Measurements from ENCODE around the gene TLX2. TPM values are rescaled to one million over a fixed set of nuclear protein-coding genes. Genes with fewer than 3 reads are reported as not detected.

TLX2 gene
- total and polyA plus RNA-seq, 8 donors, result 0.28 to 0.73 TPM; not detected in 6

GRCh38 chr2:74526649-74527230 is 12.5 kb downstream of the TLX2 start:
- intact Hi-C loops (cut with DNase I; ENCODE audit: low total_unique reads), result no loop called here
- peaks cover 25 to 45% (median 32%) of the 10 kb centered on the region in 4 donors for H3K4me1 ChIP-seq
- no peaks in the 10 kb centered on the region for H3K9me3 ChIP-seq
- peaks cover 23 to 36% (median 29%) of the 10 kb centered on the region in 4 donors for H3K36me3 ChIP-seq
- no peak for DNase-seq
- WGBS, 5 donors, result 96 to 99% (median 98%) methylated on average over 11 of the region's 11 CpGs
- no peak overlapping the region for H3K27ac ChIP-seq
- H3K27me3 ChIP-seq, result no peaks in the 10 kb centered on the region
- H3K4me3 ChIP-seq, result no peak overlapping the region
- TF ChIP-seq POLR2A (IDR thresholded peaks at IDR 0.05) (no peak), EP300 (IDR thresholded peaks at IDR 0.05) (no peak), POLR2AphosphoS5 (IDR thresholded peaks at IDR 0.05) (no peak)
- TF ChIP-seq, protein P1, sequence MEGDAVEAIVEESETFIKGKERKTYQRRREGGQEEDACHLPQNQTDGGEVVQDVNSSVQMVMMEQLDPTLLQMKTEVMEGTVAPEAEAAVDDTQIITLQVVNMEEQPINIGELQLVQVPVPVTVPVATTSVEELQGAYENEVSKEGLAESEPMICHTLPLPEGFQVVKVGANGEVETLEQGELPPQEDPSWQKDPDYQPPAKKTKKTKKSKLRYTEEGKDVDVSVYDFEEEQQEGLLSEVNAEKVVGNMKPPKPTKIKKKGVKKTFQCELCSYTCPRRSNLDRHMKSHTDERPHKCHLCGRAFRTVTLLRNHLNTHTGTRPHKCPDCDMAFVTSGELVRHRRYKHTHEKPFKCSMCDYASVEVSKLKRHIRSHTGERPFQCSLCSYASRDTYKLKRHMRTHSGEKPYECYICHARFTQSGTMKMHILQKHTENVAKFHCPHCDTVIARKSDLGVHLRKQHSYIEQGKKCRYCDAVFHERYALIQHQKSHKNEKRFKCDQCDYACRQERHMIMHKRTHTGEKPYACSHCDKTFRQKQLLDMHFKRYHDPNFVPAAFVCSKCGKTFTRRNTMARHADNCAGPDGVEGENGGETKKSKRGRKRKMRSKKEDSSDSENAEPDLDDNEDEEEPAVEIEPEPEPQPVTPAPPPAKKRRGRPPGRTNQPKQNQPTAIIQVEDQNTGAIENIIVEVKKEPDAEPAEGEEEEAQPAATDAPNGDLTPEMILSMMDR (IDR thresholded peaks at IDR 0.05), result no peak

GRCh38 chr2:74527741-74528140 is 13.5 kb downstream of the TLX2 start:
- peaks cover 23 to 42% (median 34%) of the 10 kb centered on the region in 4 donors for H3K36me3 ChIP-seq
- H3K4me3 ChIP-seq, result no peak overlapping the region
- no peak overlapping the region for H3K27ac ChIP-seq
- intact Hi-C loops (cut with DNase I; ENCODE audit: low total_unique reads), result no loop called here
- TF ChIP-seq, protein P1 (IDR thresholded peaks at IDR 0.05), result no peak
- TF ChIP-seq EP300 (IDR thresholded peaks at IDR 0.05) (no peak), POLR2AphosphoS5 (IDR thresholded peaks at IDR 0.05) (no peak), POLR2A (IDR thresholded peaks at IDR 0.05) (no peak)
- WGBS, 5 donors, result 92 to 97% (median 94%) methylated on average over 9 of the region's 9 CpGs
- no peaks in the 10 kb centered on the region for H3K9me3 ChIP-seq
- no peaks in the 10 kb centered on the region for H3K27me3 ChIP-seq
- peaks cover 25 to 53% (median 35%) of the 10 kb centered on the region in 4 donors for H3K4me1 ChIP-seq
- DNase-seq, result no peak

DNA sequence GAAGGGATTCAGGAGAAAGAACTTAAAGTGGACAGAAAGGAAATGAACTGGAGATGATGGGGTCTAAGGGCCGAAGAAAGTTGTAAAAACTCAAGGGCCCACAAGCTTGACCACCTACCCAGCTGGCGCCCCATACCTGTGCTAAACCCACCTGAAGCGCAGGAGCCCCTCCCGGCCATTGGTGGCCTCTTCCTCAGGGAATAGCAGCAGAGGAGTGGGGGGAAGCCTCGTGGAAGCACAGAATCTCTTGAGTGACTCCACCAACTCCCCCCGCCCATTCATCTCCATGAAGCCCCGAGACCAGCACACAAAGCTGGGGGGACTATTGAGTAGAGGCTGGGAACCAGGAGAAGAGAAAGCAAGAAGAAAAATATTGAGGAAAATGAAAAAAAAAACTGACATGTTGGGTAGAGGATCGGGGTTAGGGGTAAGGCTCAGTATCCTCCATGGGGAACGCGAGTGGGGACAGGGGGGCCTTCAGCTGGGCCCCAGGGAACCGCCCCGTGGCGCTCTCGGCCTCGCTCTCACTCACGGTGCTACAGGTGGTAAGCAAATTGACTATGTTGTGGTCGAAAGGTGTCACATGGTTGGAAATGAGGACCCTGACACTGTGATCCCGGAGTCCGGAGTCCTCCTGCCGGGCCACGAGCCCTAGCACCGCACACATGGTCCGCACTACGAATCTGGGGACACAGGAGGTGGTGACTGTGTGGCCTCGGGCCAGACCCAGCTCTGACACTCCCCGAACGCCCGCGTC is 14.5 kb downstream of the TLX2 start:
- intact Hi-C loops (cut with DNase I; ENCODE audit: low total_unique reads), result no loop called here
- Histone ChIP-seq H3K4me1 (peaks cover 25 to 53% (median 35%) of the 10 kb centered on the region in 4 donors), H3K27ac (peak overlapping the region; percentile 68 to 96 (median 91)), H3K27me3 (no peaks in the 10 kb centered on the region), H3K36me3 (peaks cover 23 to 52% (median 44%) of the 10 kb centered on the region in 4 donors), H3K4me3 (peak overlapping the region; percentile 78 to 94 (median 92)), H3K9me3 (no peaks in the 10 kb centered on the region)
- TF ChIP-seq POLR2AphosphoS5 (IDR thresholded peaks at IDR 0.05), result no peak
- TF ChIP-seq, protein P1 (IDR thresholded peaks at IDR 0.05), result no peak
- TF ChIP-seq POLR2A (IDR thresholded peaks at IDR 0.05), result no peak
- TF ChIP-seq EP300 (IDR thresholded peaks at IDR 0.05), result no peak
- no peak for DNase-seq
- 14 to 17% (median 14%) methylated on average over 24 to 29 of the region's 29 CpGs for WGBS, 5 donors

- H3K4me1 ChIP-seq, result peaks cover 25 to 53% (median 35%) of the 10 kb centered on the region in 4 donors
- peaks cover 23 to 59% (median 47%) of the 10 kb centered on the region in 4 donors for H3K36me3 ChIP-seq
- intact Hi-C loops (cut with DNase I; ENCODE audit: low total_unique reads), result loop anchor here (10.0 kb wide), 1 partner anchor 55 kb away; no protein-coding TSS in a partner anchor
- DNase-seq, result peak; percentile 99 to 100
- no peaks in the 10 kb centered on the region for H3K9me3 ChIP-seq
- H3K27ac ChIP-seq, result peak within 1 kb of the TSS; percentile 68 to 96 (median 91)
- H3K27me3 ChIP-seq, result no peaks in the 10 kb centered on the region
- H3K4me3 ChIP-seq, result peak within 1 kb of the TSS; percentile 78 to 94 (median 92)
- WGBS, 5 donors, result 0 to 1% (median 0%) methylated on average over 22 to 87 of the region's 87 CpGs
- TF ChIP-seq, protein P1 (IDR thresholded peaks at IDR 0.05), result peak in 1 of 7 experiments; percentile 6
- TF ChIP-seq EP300 (IDR thresholded peaks at IDR 0.05), result no peak
- peak in 1 of 4 donors; percentile 70 for TF ChIP-seq POLR2A (IDR thresholded peaks at IDR 0.05)
- TF ChIP-seq POLR2AphosphoS5 (IDR thresholded peaks at IDR 0.05), result peak; percentile 83 to 97 (median 91)
These were observed 15.3 kb downstream of the TLX2 start, which contains the start of the genes AUP1 and HTRA2 for GRCh38 chr2:74529357-74530238. TSS of gene AUP1 (minus strand) at chr2:74529706. CDS start at chr2:74529629, 77 bp downstream. TSS of gene HTRA2 (plus strand) at chr2:74529933. CDS start at chr2:74530007, 74 bp downstream.
